HFFc6 (cell line): Measurements from ENCODE around the gene ASGR1. TPM values are rescaled to one million over a fixed set of nuclear protein-coding genes. Genes with fewer than 3 reads are reported as not detected.
"Not testable (repeated sequence)": the region's sequence is repeated elsewhere in the genome, so short reads cannot be mapped to it uniquely, and the experiment has no call there.

ENCODE experiments used
- DNase-seq: peaks from one replicate; pipeline ENCODE4 v3.0.0-alpha.2; 2018
- H3K27ac Mint-ChIP-seq: 2 replicates; pipeline ENCODE4 v1.8.0; 2020; ENCODE audit warnings: mild to moderate bottlenecking, mixed read lengths
- H3K27me3 Mint-ChIP-seq: 2 replicates; pipeline ENCODE4 v1.8.0; 2021; ENCODE audit warnings: mild to moderate bottlenecking, moderate library complexity, mixed read lengths; ENCODE audit not compliant: insufficient read depth
- H3K36me3 Mint-ChIP-seq: 2 replicates; pipeline ENCODE4 v1.8.0; 2021; ENCODE audit warnings: low read depth, mixed read lengths
- H3K4me1 Mint-ChIP-seq: 2 replicates; pipeline ENCODE4 v1.8.0; 2020; ENCODE audit warnings: low read depth, mixed read lengths
- H3K4me3 Mint-ChIP-seq: 2 replicates; pipeline ENCODE4 v1.8.0; 2020; ENCODE audit warnings: mild to moderate bottlenecking, moderate library complexity, mixed read lengths
- H3K9me3 Mint-ChIP-seq: 2 replicates; pipeline ENCODE4 v1.8.0; 2020; ENCODE audit warnings: mild to moderate bottlenecking, mixed read lengths
- total RNA-seq, 6 experiments: library from RNA; stranded (reverse); fragmentation: NEBNext Ultra II Directional; extraction: Animal tissue kit (Norgen Biotek cat#: 25700); gene quantifications; 2 replicates in 1 of 6; 3 replicates in 5 of 6; pipeline ENCODE4 v1.2.3, GENCODE V29; 2021
- TF ChIP-seq, protein P1 (sequence below): fragments of 200-600 bp; sonication (generic); IDR thresholded peaks from 2 replicates; pipeline ENCODE4 v1.5.0; 2021; ENCODE audit warnings: antibody characterized with exemption, mild to moderate bottlenecking

Gene ASGR1
- total RNA-seq, 6 experiments from 2014 or later = 0.71 to 1.4 (median 0.83) TPM

- H3K27me3 Mint-ChIP-seq = peaks cover 4% of the 10 kb centered on the region
- H3K36me3 Mint-ChIP-seq = peaks cover 17% of the 10 kb centered on the region
- no peaks in the 10 kb centered on the region for H3K4me1 Mint-ChIP-seq
- H3K27ac Mint-ChIP-seq = no peak overlapping the region
- DNase-seq = no peak
- H3K9me3 Mint-ChIP-seq = no peaks in the 10 kb centered on the region
- H3K4me3 Mint-ChIP-seq = no peak overlapping the region
- TF ChIP-seq, protein P1, sequence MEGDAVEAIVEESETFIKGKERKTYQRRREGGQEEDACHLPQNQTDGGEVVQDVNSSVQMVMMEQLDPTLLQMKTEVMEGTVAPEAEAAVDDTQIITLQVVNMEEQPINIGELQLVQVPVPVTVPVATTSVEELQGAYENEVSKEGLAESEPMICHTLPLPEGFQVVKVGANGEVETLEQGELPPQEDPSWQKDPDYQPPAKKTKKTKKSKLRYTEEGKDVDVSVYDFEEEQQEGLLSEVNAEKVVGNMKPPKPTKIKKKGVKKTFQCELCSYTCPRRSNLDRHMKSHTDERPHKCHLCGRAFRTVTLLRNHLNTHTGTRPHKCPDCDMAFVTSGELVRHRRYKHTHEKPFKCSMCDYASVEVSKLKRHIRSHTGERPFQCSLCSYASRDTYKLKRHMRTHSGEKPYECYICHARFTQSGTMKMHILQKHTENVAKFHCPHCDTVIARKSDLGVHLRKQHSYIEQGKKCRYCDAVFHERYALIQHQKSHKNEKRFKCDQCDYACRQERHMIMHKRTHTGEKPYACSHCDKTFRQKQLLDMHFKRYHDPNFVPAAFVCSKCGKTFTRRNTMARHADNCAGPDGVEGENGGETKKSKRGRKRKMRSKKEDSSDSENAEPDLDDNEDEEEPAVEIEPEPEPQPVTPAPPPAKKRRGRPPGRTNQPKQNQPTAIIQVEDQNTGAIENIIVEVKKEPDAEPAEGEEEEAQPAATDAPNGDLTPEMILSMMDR = no peak
Measured at GRCh38 chr17:7190276-7190917, 11.2 kb upstream of the ASGR1 start.

DNA sequence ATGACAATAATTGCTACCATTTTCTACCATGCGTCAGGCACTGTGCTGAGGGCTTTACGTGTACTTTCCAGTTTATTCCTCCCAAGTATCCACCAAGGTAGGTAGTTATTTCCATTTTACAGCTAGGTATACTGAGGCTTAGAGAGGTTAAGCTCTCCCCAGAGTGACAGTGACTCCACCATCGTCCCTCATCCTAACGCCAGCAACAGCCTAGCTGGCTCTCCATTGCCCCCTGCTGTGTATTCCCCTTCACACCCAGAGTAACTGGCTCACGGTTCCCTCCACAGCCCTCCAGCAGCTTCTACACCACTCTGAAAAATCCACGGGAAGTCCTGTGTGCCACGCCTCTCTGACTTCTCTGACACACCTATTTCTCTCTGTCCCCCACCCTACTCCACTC is 7.1 kb upstream of the ASGR1 start:
- TF ChIP-seq, protein P1 = peak; percentile 50
- Mint-ChIP-seq H3K4me1 (peaks cover 6% of the 10 kb centered on the region; the same call in 1 of the 2 replicates), H3K27ac (peak overlapping the region; percentile 1; the same call in 1 of the 2 replicates), H3K9me3 (no peaks in the 10 kb centered on the region), H3K27me3 (peaks cover 2% of the 10 kb centered on the region), H3K4me3 (no peak overlapping the region), H3K36me3 (peaks cover 7% of the 10 kb centered on the region; the same call in 1 of the 2 replicates)
- no peak for DNase-seq

DNA sequence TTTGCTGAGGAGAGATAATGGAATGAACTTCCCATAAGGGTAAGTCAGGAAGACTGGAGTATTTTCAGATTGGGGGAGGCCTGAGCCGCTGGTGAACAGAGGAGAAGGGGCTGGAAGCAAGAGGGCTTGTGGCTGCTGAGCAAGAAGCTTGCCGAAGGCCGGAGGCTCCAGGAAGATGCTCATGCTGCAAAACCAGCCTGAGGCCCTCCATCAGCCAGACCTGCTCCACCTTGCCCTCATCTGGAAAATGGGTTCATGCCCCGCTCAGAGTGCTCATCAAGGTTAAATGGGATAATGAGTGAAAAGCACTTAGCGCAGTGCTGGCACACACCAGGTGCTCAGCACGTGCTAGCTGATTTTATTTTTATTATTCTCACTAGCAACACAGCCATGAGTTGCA is 5.5 kb upstream of the ASGR1 start:
- Mint-ChIP-seq H3K4me1 (peaks cover 6% of the 10 kb centered on the region; the same call in 1 of the 2 replicates), H3K27me3 (peaks cover 3% of the 10 kb centered on the region), H3K36me3 (peaks cover 7% of the 10 kb centered on the region; the same call in 1 of the 2 replicates), H3K4me3 (no peak overlapping the region), H3K9me3 (no peaks in the 10 kb centered on the region), H3K27ac (no peak overlapping the region)
- TF ChIP-seq, protein P1 = no peak
- no peak for DNase-seq

GRCh38 chr17:7184091-7184488 is 4.9 kb upstream of the ASGR1 start:
- Mint-ChIP-seq H3K27ac (no peak overlapping the region), H3K27me3 (peaks cover 6% of the 10 kb centered on the region), H3K4me3 (no peak overlapping the region), H3K4me1 (peaks cover 6% of the 10 kb centered on the region; the same call in 1 of the 2 replicates), H3K9me3 (no peaks in the 10 kb centered on the region), H3K36me3 (peaks cover 7% of the 10 kb centered on the region; the same call in 1 of the 2 replicates)
- DNase-seq = no peak
- TF ChIP-seq, protein P1 = no peak

- Mint-ChIP-seq H3K4me1 (peaks cover 6% of the 10 kb centered on the region; the same call in 1 of the 2 replicates), H3K9me3 (no peaks in the 10 kb centered on the region), H3K4me3 (peak overlapping the region; percentile 27; the same call in 1 of the 2 replicates), H3K36me3 (peaks cover 7% of the 10 kb centered on the region; the same call in 1 of the 2 replicates), H3K27me3 (peaks cover 6% of the 10 kb centered on the region), H3K27ac (peak overlapping the region; percentile 48; the same call in 1 of the 2 replicates)
- no peak for DNase-seq
- TF ChIP-seq, protein P1 = no peak
Measured at GRCh38 chr17:7183433-7184090, 4.4 kb upstream of the ASGR1 start.

DNA sequence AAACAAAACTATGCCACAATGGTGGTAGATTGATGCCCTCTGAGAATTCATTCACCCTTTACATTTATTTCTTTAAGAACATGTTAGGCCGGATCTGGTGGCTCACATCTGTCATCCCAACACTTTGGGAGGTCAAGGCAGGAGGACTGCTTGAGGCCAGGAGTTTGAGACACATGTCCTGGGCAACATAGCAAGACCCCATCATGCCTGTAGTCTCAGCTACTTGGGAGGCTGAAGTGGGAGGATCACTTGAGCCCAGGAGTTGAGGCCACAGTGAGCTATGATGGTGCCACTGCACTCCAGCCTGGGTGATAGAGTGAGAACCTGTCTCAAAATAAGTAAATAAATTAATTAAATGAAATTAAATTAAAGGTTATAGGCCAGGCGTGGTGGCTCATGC is 2.9 kb upstream of the ASGR1 start:
- not testable (repeated sequence) for H3K36me3 Mint-ChIP-seq, H3K4me3 Mint-ChIP-seq, H3K9me3 Mint-ChIP-seq, H3K4me1 Mint-ChIP-seq, H3K27ac Mint-ChIP-seq, DNase-seq
- peaks cover 17% of the 10 kb centered on the region for H3K27me3 Mint-ChIP-seq
